Chondrocyte (in vitro differentiated cells): ENCODE data around the gene PABPC1L. TPM values are rescaled to one million over a fixed set of nuclear protein-coding genes. Genes with fewer than 3 reads are reported as not detected.
"Not testable (repeated sequence)": the region's sequence is repeated elsewhere in the genome, so short reads cannot be mapped to it uniquely, and the experiment has no call there.

Experiments used
- DNase-seq: peaks from one replicate; pipeline ENCODE4 v3.0.0; 2021; ENCODE audit warnings: mixed read lengths, low spot score
- H3K27ac Mint-ChIP-seq: one replicate; pipeline ENCODE4 v1.8.0; 2021; ENCODE audit warnings: mild to moderate bottlenecking, moderate library complexity, mixed read lengths; ENCODE audit not compliant: unreplicated experiment
- H3K27me3 Mint-ChIP-seq: 2 replicates; pipeline ENCODE4 v1.8.0; 2021; ENCODE audit warnings: low read depth, mixed read lengths
- H3K36me3 Mint-ChIP-seq: 2 replicates; pipeline ENCODE4 v1.8.0; 2021; ENCODE audit warnings: low read depth, mixed read lengths
- H3K4me1 Mint-ChIP-seq: 2 replicates; pipeline ENCODE4 v1.8.0; 2021; ENCODE audit warnings: low read depth, mild to moderate bottlenecking, mixed read lengths
- H3K4me3 Mint-ChIP-seq: one replicate; pipeline ENCODE4 v1.8.0; 2021; ENCODE audit warnings: mild to moderate bottlenecking, moderate library complexity, mixed read lengths; ENCODE audit not compliant: unreplicated experiment
- H3K9me3 Mint-ChIP-seq: 2 replicates; pipeline ENCODE4 v1.8.0; 2021; ENCODE audit warnings: low read depth, mixed read lengths
- CTCF ChIP-seq: fragments of 200-600 bp; sonication (generic); IDR thresholded peaks from 2 replicates; pipeline ENCODE4 v1.5.0; 2021; ENCODE audit warnings: antibody characterized with exemption, mild to moderate bottlenecking, moderate library complexity
- long read RNA-seq: library from polyadenylated mRNA; stranded (forward); transcript quantifications from one replicate; pipeline ENCODE4 v2.0.0, GENCODE V29; 2021
- total RNA-seq: library from RNA; stranded (reverse); gene quantifications from 3 replicates; pipeline ENCODE4 v1.2.1, GENCODE V29; 2021

The PABPC1L gene
- 31.4 to 39.3 TPM (median 31.9 TPM) in 3 replicates for total RNA-seq
- long read RNA-seq, partial matches to known transcripts, result 0 of 8 reads
- long read RNA-seq, other reads (novel, unspliced or antisense), result 6 of 8 reads

DNA sequence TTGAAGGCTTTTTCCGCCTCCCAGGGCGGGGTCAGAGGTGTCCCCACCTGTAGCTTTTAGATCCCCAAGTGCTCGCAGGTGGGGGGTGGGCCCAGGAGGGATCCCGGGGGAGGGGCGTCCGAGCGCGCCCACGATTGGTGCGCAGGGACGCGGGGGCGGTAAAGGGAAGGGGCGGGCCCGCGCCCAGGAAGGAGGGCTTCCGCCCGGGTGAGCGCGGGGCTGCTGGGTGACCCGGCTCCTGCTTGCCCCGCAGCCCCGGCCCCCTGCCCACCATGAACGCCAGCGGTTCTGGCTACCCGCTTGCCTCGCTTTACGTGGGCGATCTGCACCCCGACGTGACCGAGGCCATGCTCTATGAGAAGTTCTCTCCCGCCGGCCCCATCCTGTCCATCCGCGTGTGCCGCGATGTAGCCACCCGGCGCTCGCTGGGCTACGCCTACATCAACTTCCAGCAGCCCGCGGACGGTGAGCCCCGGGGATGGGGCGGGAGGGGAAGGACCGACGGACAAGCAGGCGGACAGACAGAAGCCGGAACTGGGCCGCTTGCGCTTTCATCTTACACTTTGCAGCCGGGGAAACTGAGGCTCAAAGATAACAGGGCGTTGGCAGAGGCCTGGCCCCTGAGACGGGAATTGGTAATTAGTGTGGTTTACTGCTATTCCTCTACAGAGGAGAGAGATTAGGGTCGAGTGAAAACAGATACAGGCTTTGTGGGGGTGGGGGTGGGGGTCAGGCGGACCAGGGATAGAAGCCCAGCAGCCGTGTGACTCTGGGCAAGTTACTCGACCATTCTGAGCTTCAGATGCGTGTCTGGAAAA lies at the start of gene PABPC1L:
TSS of gene PABPC1L (plus strand) at position 189 of the 818 bp plus-strand sequence. CDS start at position 273, 84 bp downstream.
- TF ChIP-seq CTCF, result no peak
- H3K4me1 Mint-ChIP-seq, result peaks cover 24% of the 10 kb centered on the region
- H3K4me3 Mint-ChIP-seq, result peak within 1 kb of the TSS; percentile 83
- no peaks in the 10 kb centered on the region for H3K9me3 Mint-ChIP-seq
- peak within 1 kb of the TSS; percentile 71 for H3K27ac Mint-ChIP-seq
- peak; percentile 90 for DNase-seq
- peaks cover 27% of the 10 kb centered on the region for H3K36me3 Mint-ChIP-seq
- no peaks in the 10 kb centered on the region for H3K27me3 Mint-ChIP-seq

GRCh38 chr20:44861531-44862006 lies 48.3 kb upstream of the PABPC1L start:
- no peak for DNase-seq
- TF ChIP-seq CTCF, result no peak
- Mint-ChIP-seq H3K4me1 (peaks cover 39% of the 10 kb centered on the region), H3K27me3 (peaks cover 2% of the 10 kb centered on the region), H3K9me3 (no peaks in the 10 kb centered on the region), H3K36me3 (no peaks in the 10 kb centered on the region), H3K4me3 (no peak overlapping the region), H3K27ac (peak overlapping the region; percentile 57)

GRCh38 chr20:44862286-44862685 lies 47.6 kb upstream of the PABPC1L start:
- Mint-ChIP-seq H3K27me3 (peaks cover 2% of the 10 kb centered on the region), H3K27ac (peak overlapping the region; percentile 8), H3K4me1 (peaks cover 42% of the 10 kb centered on the region), H3K4me3 (no peak overlapping the region), H3K36me3 (no peaks in the 10 kb centered on the region), H3K9me3 (no peaks in the 10 kb centered on the region)
- TF ChIP-seq CTCF, result no peak
- DNase-seq, result no peak

GRCh38 chr20:44863365-44864084 lies 46.3 kb upstream of the PABPC1L start:
- DNase-seq, H3K9me3 Mint-ChIP-seq, H3K36me3 Mint-ChIP-seq, H3K27me3 Mint-ChIP-seq, H3K27ac Mint-ChIP-seq, H3K4me3 Mint-ChIP-seq: not testable (repeated sequence)
- peaks cover 45% of the 10 kb centered on the region for H3K4me1 Mint-ChIP-seq

DNA sequence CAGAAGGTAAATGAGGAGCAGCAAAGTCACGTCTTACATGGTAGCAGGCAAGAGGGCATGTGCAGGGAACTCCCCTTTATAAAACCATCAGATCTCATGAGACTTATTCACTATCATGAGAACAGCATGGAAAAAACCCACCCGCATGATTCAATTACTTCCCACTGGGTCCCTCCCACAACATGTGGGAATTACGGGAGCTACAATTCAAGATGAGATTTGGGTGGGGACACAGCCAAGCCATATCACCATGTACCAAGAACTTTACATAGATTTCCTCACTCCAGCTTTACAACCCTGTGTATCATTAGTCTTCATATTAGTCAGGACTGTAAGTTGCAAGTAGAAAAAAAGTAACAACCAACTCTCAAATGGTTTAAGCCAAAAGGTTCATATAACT lies 45.4 kb upstream of the PABPC1L start:
- H3K27ac Mint-ChIP-seq, H3K4me3 Mint-ChIP-seq, H3K36me3 Mint-ChIP-seq, H3K27me3 Mint-ChIP-seq, DNase-seq, H3K9me3 Mint-ChIP-seq: not testable (repeated sequence)
- peaks cover 37% of the 10 kb centered on the region for H3K4me1 Mint-ChIP-seq

DNA sequence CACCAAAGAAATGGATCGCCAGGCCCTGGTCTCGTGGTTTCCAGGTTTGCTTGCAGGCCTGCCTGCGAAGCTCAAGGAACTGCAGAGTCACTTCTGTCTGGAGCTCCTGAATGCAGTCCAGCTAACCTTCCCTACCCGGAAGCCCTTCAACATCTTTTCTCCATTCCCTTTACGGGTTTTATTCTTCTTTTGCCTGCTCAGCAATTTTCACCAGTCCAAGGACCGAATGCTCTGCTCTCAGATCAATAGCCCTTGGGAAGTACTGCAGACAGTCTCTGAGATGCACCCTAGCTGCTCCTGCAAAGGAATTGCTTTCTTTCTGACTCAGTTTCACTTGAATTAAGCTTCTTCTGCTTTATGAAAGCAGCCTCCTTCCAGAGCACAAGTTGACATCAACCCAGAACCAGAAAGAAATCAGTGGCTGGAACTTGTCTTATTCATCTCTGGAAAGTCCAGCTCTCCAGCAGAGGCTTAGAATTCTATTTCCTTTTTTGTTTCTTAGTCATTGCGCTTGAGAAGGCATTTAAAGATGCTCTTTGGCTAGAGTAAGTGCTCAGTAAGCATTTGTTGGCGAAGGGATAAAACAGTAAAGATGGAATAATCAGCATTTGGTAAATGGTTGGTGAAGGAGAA lies 43.0 kb upstream of the PABPC1L start:
- Mint-ChIP-seq H3K36me3 (peaks cover 2% of the 10 kb centered on the region), H3K27ac (no peak overlapping the region), H3K9me3 (no peaks in the 10 kb centered on the region), H3K4me3 (no peak overlapping the region), H3K4me1 (peaks cover 24% of the 10 kb centered on the region), H3K27me3 (peaks cover 10% of the 10 kb centered on the region)
- no peak for DNase-seq
- TF ChIP-seq CTCF, result no peak
